NCI-H226 (cell line): ENCODE data around the gene FBXL14.
A peak's percentile ranks its signal among the peaks of the same experiment; 100 is the strongest.

Experiments used
- DNase-seq: peaks from one replicate; pipeline ENCODE4 v3.0.0-alpha.2; 2015

FBXL14 gene, protein sequence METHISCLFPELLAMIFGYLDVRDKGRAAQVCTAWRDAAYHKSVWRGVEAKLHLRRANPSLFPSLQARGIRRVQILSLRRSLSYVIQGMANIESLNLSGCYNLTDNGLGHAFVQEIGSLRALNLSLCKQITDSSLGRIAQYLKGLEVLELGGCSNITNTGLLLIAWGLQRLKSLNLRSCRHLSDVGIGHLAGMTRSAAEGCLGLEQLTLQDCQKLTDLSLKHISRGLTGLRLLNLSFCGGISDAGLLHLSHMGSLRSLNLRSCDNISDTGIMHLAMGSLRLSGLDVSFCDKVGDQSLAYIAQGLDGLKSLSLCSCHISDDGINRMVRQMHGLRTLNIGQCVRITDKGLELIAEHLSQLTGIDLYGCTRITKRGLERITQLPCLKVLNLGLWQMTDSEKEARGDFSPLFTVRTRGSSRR

DNA sequence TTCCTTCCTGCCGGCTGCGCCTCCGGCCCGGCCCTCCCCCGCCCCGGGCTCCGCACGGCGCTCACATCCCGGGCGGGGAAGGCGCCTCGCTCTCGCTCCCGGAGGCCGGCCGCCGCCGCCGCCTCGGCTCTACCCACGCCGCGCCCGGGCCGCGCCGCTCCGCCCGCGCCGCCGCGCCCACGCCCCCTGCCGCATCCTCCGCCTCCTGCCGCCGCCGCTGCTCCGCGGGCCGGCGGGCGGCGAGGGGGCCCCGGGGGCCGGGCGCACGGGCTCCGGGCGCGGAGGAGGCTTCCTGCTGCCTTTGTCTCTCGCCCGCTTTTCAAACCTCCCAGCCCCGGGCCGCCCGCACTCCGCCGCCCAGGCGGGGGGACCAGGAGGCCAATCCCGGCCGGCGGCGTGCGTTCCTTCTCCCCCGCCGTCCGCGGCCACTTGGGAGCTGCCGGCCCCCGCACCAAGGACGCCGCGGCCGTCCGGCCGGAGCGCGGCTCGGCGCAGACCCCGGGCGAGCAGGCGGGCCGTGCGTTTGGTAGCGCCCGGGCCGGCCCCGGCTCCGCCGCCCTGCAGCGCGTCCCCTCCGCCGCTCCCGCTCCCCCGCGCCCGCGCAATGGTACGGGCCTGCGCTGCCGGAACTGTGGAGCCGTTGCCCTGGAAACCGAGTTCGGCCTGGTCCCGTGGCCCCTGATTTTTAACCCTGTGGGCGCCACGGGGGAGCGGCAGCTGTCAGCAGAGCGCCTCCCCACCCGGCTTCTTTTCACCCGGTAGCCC is at the start of gene FBXL14:
Gene FBXL14, minus strand, starts transcription at position 321 of the 765 bp plus-strand sequence. CDS start 515 bp downstream, outside the sequence.
- DNase-seq = peak; percentile 86

DNA sequence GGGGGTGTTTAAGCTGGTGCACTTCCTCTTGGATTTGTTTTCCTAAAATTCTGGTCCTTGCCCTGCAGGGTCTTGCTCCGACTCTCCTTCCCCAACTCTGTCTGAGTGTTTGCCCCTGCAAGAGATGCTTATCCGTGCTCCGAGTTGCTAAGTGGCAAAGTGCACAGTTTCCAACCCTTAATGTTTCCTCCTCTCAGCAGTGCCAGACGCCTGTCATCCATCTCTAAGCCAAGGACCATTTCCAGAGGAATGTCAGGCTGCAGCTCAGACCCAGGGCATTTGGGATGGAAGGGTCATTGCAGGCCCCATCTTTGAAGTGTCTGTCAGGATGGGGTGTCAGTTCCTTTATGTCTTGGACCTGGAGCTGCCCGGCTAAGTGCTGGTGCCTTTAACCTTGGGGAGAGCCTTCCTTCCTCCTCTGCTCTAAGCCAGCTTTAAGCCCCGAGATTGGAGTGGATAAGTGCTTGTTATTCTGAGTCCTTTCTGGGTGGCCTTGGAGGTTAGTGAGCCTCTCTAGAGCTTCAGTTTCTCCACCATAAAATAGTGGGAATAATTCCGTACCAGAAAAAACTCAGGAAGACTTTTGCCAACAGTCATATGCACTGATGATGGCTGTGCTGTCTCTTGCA is 49.6 kb upstream of the FBXL14 start:
- no peak for DNase-seq

DNA sequence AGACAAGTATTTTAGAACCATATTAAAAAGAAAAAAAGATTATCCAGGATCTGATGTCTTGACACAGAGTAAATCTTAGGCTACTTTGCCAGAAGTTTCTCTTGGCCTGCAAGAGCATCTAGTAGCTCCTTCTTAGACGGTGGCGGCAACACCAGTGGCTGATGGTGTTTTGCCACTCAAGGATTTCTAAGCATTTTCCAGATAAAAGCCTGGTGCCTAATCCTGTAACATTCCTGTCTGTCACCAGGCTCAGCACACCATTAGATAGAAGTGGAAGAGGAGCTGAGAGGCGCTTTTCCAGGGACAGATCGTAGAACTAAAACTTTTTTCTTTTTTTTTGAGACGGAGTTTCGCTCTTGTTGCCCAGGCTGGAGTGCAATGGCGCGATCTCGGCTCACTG is 48.7 kb upstream of the FBXL14 start:
- DNase-seq = no peak

DNA sequence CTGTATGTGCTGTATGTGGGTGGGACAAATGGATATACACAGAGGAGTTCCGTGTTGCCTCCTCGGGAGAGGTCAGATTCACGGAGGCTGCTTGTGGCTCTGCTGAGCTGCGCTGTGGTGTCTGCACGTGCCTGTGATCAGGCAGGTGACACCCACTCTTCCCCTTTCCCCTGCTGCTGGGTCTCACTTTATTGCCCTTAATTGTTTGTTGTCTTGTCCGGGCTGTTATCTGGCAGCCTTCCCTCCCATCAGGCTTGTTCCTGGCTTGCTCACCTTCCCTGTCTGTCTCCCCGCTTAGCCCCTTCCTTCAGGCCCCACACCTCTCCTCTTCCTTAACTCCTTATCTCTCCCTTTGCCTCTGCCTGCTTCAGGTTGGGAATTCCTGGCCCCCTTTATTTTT is 48.1 kb upstream of the FBXL14 start:
- no peak for DNase-seq

DNA sequence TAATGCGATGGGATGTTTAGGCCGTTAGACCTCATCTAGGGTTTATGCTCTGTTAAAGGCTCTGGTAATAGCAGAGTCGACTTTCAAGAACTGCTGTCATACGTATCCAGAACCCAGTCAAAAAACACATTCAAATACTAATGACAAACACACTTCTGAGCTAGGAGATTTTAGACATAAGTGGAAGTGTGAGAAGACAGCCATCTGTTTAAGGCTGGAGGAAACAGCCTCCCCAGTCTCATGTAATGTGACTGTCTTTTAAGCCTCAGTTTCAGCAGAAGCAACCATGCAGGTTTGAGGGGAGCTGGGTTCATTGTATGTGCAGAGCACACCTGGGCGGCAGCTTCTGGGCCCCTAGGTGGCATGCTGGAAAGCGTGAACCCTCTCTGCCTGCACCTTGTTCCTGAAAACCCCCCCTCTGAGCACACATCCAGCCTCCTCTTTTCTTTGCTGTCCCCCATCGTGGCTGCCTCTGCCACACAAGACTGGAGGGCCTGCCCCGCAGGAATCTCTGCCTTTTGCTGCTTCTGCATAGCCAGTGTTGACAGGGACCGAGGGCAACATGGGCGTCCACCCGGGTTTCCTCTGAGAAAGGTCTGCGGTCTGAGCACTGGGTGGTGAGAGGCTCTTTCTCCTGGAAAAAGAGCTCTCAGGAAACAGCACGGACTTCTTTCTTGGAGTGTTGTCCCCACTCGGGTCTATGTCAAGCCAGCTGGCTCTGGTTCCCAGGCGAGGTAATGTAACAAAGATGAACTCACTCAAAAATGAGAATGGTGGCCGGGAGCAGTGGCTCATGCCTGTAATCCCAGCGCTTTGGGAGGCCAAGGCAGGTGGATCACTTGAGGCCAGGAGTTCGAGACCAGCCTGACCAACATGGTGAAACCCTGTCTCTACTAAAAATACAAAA is 46.2 kb upstream of the FBXL14 start:
- DNase-seq = no peak

DNA sequence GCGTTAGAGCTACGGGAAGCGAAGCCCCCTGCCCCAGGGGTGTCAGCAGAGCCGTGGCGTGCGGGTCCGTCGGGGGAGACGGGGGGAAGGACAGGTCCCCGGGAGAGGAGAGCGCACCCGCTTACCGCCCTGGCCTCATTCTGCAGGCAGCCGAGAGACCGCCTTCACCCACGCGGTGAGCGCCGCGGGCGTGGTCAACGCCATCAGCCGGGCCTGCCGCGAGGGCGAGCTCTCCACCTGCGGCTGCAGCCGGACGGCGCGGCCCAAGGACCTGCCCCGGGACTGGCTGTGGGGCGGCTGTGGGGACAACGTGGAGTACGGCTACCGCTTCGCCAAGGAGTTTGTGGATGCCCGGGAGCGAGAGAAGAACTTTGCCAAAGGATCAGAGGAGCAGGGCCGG is 45.2 kb upstream of the FBXL14 start:
- DNase-seq = no peak

DNA sequence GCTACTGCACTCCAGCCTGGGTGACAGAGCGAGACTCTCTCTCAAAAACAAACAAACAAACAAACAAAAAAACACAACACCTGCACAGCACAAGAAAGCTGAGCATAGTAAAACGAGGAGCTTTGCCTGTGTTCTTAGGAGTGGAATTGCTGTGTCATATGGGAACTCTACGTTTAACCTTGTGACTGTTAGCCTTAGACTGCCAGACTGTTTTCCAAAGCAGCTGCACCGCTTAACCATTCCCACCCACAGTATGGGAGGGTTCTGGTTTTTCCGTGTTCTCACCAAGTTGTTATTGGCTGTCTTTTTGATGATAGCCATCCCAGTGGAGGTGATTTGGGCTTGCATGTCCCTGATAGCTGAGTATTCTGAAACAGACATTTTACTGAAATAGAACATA is 43.8 kb upstream of the FBXL14 start:
- no peak for DNase-seq

DNA sequence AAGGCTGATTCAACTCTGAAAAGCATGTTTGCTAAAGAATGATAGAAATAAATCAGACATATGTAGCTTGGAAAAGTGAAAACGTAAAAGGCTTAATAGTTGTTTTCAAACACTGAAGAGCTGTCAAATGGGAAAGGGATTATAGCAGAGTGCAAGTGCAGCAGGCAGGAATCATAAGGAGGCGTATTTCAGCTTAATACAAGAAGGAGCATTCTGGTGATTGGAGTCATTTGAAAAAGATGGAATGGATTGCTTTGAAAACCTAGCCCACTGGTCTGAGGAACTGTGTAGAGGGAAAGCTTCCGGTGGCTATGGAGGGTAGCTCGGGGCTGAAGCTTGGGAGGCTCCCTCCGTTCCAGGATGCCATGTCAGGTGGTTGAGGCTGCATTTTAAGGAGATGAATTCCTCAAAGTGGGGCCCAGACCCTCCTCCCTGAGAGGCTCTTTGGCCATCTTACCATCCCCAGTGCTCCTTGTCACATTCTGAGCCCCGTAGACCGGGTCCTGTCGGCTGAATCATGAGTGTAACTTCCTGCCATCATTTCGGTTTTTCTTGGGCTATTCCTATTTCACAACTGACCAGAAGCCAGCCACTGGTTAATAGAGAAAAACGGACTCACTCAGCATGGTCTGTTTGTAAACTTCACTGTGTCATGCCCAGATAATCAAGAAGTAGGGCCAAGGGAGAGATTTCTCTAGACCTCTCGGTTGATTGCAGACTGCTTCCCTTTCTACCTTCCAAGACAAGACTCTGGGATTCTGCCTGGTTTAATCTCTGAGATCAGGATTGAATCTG is 41.1 kb upstream of the FBXL14 start:
- DNase-seq = no peak

DNA sequence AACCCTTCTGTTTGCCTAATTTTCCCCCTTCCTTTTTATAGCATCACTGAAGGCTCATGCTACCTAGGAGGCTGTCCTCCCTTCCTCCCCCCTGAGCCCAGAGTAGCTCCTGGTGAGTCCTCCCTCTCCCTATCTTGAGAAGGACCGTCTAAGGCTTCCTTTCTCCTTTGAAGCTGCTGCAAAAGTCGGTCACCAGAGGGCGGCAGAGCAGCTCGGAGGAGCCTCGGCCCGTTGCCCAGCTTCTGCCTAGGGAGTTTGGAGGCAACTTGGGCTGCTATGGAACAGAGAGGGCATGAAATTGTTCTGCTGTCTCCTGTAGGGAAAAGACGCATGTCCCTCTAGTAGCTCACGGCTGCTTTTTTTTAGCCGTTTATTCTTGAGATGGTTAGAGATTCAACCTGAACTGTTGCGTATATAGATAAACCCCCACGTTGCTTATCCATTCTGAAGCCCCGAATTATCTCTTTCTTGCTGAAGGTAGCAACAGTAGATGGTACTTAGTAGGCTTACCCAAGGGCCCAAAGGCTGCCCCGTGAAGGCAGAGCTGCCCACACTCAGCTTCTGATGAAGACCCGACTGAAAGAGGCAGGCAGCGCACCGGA is 40.3 kb upstream of the FBXL14 start:
- peak; percentile 48 for DNase-seq

DNA sequence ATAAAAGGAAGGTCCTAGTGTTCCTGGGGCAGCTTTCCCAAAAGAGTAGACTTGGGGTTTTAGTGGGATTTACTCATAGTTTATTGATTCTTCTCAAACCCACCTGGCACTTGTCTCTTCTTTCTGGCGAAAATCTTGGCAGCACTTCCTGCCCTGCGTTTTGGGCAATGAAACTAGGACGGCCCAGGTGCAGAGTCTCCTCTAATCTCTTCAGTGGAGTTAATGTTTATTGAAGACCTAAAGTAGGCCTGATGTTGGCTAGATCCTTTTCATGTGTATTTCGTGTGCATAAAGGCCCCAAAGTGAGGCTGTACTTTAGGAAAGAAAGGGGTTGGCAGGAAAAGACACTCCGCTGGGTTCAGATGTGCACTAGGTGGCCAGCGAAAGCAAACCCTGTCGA is 39.8 kb upstream of the FBXL14 start:
- no peak for DNase-seq

DNA sequence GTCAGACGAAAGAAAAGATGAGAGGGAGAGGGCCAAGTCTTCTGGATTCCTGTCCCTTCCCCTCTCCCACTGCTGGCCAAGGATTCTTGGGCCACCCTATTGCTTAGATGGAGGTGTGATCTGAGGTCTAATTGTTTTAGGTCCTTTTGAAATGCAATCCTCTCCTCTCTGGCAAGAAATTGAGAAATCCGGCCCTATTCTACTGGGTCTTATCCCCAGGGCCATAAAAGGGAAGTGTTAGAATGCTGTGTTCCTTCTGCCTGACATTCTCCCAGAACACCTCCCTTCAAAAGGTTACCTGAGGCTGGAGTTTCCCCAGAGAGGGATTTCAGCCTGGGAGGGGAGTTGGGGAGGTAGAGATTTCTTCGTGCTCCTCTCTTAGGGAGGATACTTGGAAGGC is 39.1 kb upstream of the FBXL14 start:
- no peak for DNase-seq

DNA sequence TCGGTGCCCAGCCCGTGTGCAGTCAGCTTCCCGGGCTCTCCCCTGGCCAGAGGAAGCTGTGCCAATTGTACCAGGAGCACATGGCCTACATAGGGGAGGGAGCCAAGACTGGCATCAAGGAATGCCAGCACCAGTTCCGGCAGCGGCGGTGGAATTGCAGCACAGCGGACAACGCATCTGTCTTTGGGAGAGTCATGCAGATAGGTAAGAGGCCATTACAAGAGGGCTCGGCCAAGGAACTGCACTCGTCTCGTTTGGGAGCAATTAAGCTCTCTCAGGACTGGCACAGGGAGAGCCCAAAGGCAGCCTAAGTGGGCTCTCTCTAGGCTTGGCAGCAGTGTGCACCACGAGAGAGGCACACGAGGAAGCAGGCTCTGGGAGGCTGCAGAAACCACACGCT is 38.3 kb upstream of the FBXL14 start:
- DNase-seq = no peak

DNA sequence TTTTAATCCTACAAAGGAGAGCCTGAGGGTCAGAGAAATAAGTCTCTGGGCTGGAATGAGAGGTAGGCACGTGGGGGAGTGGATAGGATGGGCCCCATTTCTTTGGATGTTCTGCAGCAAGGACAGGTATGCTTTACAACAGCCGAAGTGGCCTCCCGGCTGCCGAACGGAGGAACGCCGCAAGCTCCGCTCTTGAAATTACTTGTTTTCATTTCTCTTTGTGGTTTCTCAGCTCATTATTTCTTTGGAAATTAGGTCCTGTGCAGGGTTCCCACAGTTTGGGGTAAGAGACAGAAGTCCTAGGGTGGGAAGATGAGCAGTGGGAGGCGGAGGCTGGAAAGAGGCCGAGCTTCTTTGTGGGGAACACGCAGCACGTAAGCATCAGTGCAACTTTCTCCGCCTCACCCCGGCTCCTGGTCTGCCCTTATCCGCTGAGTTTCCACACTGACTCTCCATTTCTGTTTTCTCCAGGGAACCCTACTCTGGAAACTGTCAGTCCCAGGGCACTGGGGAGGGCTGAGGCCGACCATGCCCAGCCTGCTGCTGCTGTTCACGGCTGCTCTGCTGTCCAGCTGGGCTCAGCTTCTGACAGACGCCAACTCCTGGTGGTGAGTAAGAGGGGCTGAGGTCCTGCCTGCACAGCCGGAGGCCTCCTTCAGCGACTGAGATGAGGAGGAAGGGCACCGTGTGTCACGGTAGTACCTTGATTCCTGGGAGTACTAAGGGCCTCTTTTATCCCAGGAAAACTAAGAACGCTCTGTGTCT is 36.6 kb upstream of the FBXL14 start:
- DNase-seq = no peak

DNA sequence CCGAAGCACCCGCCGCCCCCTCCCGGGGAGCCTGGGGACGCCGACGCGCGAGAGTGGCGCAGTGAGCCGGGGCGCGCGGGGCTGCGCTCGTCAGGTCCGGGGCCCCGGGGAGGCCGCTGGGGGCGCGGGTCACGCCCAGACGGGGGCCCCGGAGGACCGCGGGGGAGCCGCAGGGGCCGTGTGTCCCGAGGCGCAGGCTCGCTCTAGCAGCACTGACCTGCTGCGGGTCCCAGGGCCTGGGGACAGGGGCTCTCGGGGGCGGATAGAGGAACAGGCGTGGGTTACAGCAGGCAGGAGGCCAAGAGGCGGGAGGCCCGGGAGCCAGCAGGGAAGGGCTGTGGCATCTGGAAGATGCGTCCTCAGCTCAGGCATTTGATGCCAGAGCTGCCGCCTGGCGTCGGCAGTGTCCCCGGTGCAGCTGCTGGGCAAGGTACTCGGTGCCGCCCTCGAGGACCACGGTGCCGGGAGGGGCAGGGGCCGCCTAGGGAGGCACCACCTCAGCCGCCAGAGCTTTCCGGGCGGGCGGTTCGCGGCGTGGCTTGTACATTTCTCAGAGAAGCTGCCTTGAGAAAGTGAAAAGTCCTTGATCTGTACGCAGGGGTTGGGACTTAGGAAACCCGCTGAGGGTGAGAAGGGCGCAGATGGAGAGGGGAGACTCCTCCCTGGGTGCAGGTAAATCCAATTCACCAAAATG is 35.9 kb upstream of the FBXL14 start:
- no peak for DNase-seq

DNA sequence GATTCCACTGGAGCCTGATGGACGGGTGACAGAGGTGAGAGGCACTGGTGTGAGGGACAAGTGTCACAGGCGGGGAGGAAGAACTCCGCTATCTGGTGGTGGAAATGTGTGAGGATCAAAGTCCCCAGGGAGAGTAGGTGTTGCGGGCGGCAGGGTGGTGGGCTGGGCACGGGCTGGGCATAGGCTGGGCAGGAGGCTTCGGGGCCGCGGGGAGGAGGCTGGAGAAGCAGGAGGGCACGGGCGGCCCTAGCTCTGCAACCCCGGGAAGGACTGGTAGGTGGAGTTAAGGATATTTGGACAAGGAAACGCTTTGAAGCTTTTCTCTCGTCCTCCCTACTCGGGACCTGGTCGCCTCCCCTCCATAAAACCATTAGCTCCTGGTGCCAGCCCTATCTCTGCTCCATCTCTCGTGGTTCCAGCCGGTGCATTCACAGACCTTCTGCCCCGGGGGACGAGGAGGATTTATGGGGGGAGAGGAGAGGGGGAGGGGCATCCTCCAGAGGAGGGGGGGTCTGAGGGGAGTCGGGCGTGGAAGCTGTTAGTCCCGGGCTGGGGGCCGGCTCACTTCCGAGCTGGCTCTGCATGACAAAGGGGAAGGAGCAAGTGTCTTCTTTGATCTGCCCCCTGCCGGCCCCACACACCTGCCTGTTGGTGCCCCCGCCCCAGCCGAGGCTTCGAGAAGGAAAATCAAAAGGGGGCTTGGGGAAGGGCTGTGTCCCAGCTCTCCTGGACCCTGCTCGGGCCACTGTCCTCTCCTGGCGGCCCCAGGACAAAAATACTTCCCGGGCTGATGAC is 35.2 kb upstream of the FBXL14 start:
- no peak for DNase-seq

DNA sequence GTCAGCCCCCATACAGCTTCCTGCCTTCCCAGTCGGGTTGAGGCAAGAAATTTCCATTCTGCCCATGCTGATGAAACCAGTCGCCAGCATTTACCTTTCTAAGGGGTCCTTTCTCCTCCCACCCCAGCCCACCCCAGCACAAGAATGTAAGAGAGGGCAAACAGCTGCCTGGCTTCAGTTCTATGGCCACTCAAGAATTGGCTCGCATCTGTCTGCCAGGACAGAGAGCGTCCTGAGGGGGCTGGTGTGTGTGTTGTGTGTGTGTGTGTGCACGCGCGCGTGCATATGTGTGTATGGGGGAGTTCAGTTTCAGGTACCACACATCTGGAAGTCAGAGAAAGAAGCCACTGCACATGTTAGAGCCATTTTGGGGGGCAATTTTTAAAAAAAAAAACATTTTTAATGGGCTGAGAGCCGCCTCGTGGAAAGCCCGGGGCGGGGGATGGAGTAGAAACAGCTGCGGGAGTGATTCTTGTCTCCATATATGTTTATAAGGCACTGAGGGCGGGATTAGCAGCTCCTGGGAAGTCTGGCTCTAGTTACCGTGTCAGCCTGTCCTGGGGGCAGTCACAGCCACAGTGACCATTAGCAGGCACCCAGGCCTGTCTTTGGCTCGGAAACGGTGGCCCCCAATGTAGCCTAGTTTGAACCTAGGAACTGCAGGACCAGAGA is 34.4 kb upstream of the FBXL14 start, which contains the start of gene WNT5B:
Gene WNT5B, plus strand, starts transcription at position 566 of the 672 bp plus-strand sequence. CDS start 2,124 bp downstream, outside the sequence.
- DNase-seq = no peak

DNA sequence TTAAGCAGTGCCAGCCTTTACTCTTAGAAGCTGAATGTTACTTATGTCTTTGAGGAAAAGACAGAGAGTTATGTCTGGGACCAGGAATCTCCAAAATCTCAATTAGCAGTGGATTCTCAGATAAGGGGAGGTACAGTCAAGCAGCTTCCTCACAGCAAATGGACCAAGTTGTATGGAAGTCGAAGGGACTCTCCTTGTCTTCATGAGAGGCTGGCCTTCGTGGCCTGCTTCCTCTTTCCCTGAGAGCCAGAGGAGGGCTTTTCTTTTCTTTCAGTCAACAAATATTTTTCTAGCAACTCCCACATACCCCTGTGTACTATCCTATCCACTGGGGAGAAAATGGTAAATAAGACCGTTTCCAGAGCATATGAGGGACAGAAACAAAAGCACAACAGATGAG is 28.0 kb upstream of the FBXL14 start:
- DNase-seq = no peak

DNA sequence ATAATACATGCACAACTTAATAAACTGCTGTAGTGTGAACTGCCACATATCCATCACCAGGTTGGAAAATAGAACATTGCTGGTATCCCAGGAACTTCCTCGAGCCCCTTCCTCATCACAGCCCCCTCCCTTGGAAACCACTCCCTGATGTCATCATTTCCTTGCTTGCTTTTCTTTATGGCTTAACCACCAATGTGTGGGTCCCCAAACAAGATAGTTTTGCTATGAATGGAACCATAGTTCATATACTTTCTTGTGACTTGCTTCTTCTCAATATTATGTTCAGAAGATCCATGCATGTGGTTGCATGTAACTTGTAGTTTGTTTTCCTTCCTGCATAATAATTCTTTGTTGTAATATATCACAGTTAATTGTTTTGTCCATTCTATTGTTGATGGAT is 25.7 kb upstream of the FBXL14 start:
- DNase-seq = no peak
